K562 (cell line): ENCODE measurements around the gene GPER1. TPM values are rescaled to one million over a fixed set of nuclear protein-coding genes. Genes with fewer than 3 reads are reported as not detected.

Experiments
- ATAC-seq: fragments of 200-7000 bp; cut with Tn5 transposase; 3 replicates; pipeline ENCODE4 v1.9.1; 2020; ENCODE audit warnings: moderate library complexity
- BruUV-seq: library from RNA; stranded (reverse); fragments of 400-500 nt; replicated peaks from 2 replicates; lab custom pipeline; 2021; lab: Mats Ljungman, UMichigan
- CTCF ChIA-PET: fragments of 300-600 bp; formaldehyde crosslinking; extraction: SDS; loops from one replicate; lab custom pipeline; 2021; ENCODE audit warnings: low intra/inter-chr PET ratio; lab: Yijun Ruan, JAX
- POLR2A ChIA-PET: fragments of 300-600, 350-650 bp; sonication (Branson Sonifier 250); formaldehyde crosslinking; extraction: SDS; loops from one replicate; lab custom pipeline; 2021; ENCODE audit warnings: antibody characterized with exemption, inconsistent platforms; lab: Yijun Ruan, JAX
- DNase-seq, 4 experiments: peaks; one replicate each; pipeline versions ENCODE4 v3.0.0 to v3.0.0-alpha.2; 2011 to 2018; ENCODE audit warnings: low spot score in 3 of 4, mixed read lengths in 3 of 4; ENCODE audit errors: extremely low read depth in 1 of 4
- FAIRE-seq: peaks from 2 replicates; lab custom pipeline; 2011; peaks lifted over from hg19 to GRCh38; lab: Jason Lieb, UNC
- H2AFZ ChIP-seq: 2 replicates; pipeline ENCODE4 v1.6.0; 2011; ENCODE audit warnings: low read depth, low read length, control low read depth, inconsistent platforms
- H3K27ac ChIP-seq: fragments of 200-600 bp; 3 replicates; pipeline ENCODE4 v1.8.0; 2011; ENCODE audit warnings: low read depth, mild to moderate bottlenecking, control low read depth, inconsistent platforms, low read length, moderate library complexity, mixed read lengths; ENCODE audit errors: extremely low read depth
- H3K27me3 ChIP-seq, 2 experiments: fragments of 300-600 bp in 1 of 2; 2 replicates in 1 of 2; 3 replicates in 1 of 2; pipeline versions ENCODE4 v1.6.0 to v1.8.0; 2011; ENCODE audit warnings: inconsistent platforms in 2 of 2, low read length in 2 of 2, mild to moderate bottlenecking in 1 of 2, mixed read lengths in 1 of 2, moderate library complexity in 1 of 2; ENCODE audit not compliant: control insufficient read depth in 2 of 2, insufficient read depth in 2 of 2
- H3K36me3 ChIP-seq: fragments of 300-600 bp; 3 replicates; pipeline ENCODE4 v1.8.0; 2011; ENCODE audit warnings: mild to moderate bottlenecking, low read length, inconsistent platforms; ENCODE audit not compliant: control insufficient read depth, insufficient read depth
- H3K4me1 ChIP-seq, 2 experiments: fragments of 200-600 bp in 1 of 2; replicated peaks in 1 of 2; 2 replicates in 1 of 2; 3 replicates in 1 of 2; pipeline versions ENCODE4 v1.5.1 to v1.8.0; 2011; ENCODE audit warnings: inconsistent platforms in 2 of 2, low read length in 2 of 2, mild to moderate bottlenecking in 1 of 2, mixed read lengths in 1 of 2, moderate library complexity in 1 of 2; ENCODE audit not compliant: control insufficient read depth in 2 of 2, insufficient read depth in 2 of 2
- H3K4me2 ChIP-seq: 2 replicates; pipeline ENCODE4 v1.6.1; 2011; ENCODE audit warnings: low read length, control low read depth, inconsistent platforms, mixed read lengths; ENCODE audit not compliant: insufficient read depth
- H3K4me3 ChIP-seq: fragments of 200-600 bp; sonication (generic), shearing (Covaris generic); 2 replicates; pipeline ENCODE4 v1.5.1; 2016; ENCODE audit warnings: control low read depth, inconsistent platforms
- H3K79me2 ChIP-seq: fragments of 200-600 bp; 3 replicates; pipeline ENCODE4 v1.8.0; 2011; ENCODE audit warnings: low read length, inconsistent platforms; ENCODE audit not compliant: control insufficient read depth, insufficient read depth
- H3K9ac ChIP-seq, 2 experiments: 2 replicates each; pipeline versions ENCODE4 v1.6.0 to v1.6.1; 2011; ENCODE audit warnings: low read depth in 2 of 2, low read length in 2 of 2, control low read depth in 1 of 2, inconsistent platforms in 1 of 2, mild to moderate bottlenecking in 1 of 2, mixed read lengths in 1 of 2; ENCODE audit not compliant: insufficient read depth in 1 of 2
- H3K9me1 ChIP-seq: one replicate; pipeline ENCODE4 v1.6.0; 2011; ENCODE audit warnings: inconsistent platforms, mild to moderate bottlenecking, low read length, moderate library complexity; ENCODE audit not compliant: control insufficient read depth, insufficient read depth
- H3K9me3 ChIP-seq: replicated peaks from 2 replicates; pipeline ENCODE4 v1.5.1; 2011; ENCODE audit warnings: low read depth, low read length, inconsistent platforms; ENCODE audit not compliant: control insufficient read depth, insufficient read depth
- H4K20me1 ChIP-seq: replicated peaks from 2 replicates; pipeline ENCODE4 v1.6.1; 2011; ENCODE audit warnings: low read length, inconsistent platforms, mixed read lengths; ENCODE audit not compliant: control insufficient read depth, insufficient read depth
- BRD9 ChIP-seq: fragments of 450-650 bp; IDR thresholded peaks from 2 replicates; pipeline ENCODE4 v1.6.1; 2018; ENCODE audit warnings: low read depth; ENCODE audit not compliant: partially characterized antibody
- CHD1 ChIP-seq: fragments of 200-600 bp; sonication (generic); IDR thresholded peaks from one replicate; pipeline ENCODE4 v1.6.1; 2012; ENCODE audit warnings: mild to moderate bottlenecking, moderate library complexity, low read length, inconsistent platforms
- ETV1 ChIP-seq: fragments of 450-650 bp; conservative IDR thresholded peaks from 2 replicates; pipeline ENCODE4 v1.6.1; 2016; ENCODE audit warnings: missing genetic modification characterization, control low read depth, low read depth, missing compliant biosample characterization
- GABPB2 ChIP-seq: fragments of 250-450 bp; sonication (Bioruptor Pico); conservative IDR thresholded peaks from 2 replicates; pipeline ENCODE4 v1.5.1; 2021; ENCODE audit warnings: mild to moderate bottlenecking
- MBD2 ChIP-seq: sonication (generic); IDR thresholded peaks from 2 replicates; pipeline ENCODE4 v1.6.1; 2016; ENCODE audit warnings: low read depth, borderline replicate concordance
- MTA3 ChIP-seq: fragments of 450-650 bp; formaldehyde crosslinking; IDR thresholded peaks from 2 replicates; pipeline ENCODE4 v1.6.1; 2017; ENCODE audit warnings: mild to moderate bottlenecking, borderline replicate concordance
- PHF8 ChIP-seq: fragments of 200-600 bp; sonication (generic); IDR thresholded peaks from 2 replicates; pipeline ENCODE4 v1.6.1; 2012; ENCODE audit warnings: mixed run types, mild to moderate bottlenecking, inconsistent platforms, low read length, moderate library complexity, borderline replicate concordance
- SMARCA5 ChIP-seq: fragments of 450-650 bp; IDR thresholded peaks from 2 replicates; pipeline ENCODE4 v1.6.1; 2016
- TEAD2 ChIP-seq: fragments of 450-650 bp; IDR thresholded peaks from 2 replicates; pipeline ENCODE4 v1.6.1; 2016; ENCODE audit warnings: missing genetic modification characterization, control low read depth, missing compliant biosample characterization
- TFAP4 ChIP-seq: sonication (generic); formaldehyde crosslinking; IDR thresholded peaks from 2 replicates; pipeline ENCODE4 v1.8.0; 2022; ENCODE audit warnings: missing genetic modification reagents, mild to moderate bottlenecking, moderate library complexity, borderline replicate concordance
- ZC3H11A ChIP-seq: IDR thresholded peaks from 2 replicates; pipeline ENCODE4 v1.6.1; 2012; ENCODE audit warnings: low read depth, low read length, improper control_type of control experiment
- ZNF239 ChIP-seq: fragments of 250-450 bp; sonication (Bioruptor Pico); IDR thresholded peaks from 2 replicates; pipeline ENCODE4 v1.4.0; 2020; ENCODE audit warnings: mild to moderate bottlenecking
- ZNF277 ChIP-seq: fragments of 250-450 bp; sonication (Bioruptor Pico); IDR thresholded peaks from 2 replicates; pipeline ENCODE4 v1.8.0; 2022; ENCODE audit warnings: inconsistent platforms, mild to moderate bottlenecking, moderate library complexity, borderline replicate concordance
- WGBS: fragments of 100-300 bp; shearing (Covaris generic); methylation state at CpG from one replicate; pipeline ENCODE4 v1.1.6; 2016; ENCODE audit warnings: low coverage, mixed read lengths; ENCODE audit not compliant: insufficient coverage; ENCODE audit errors: missing lambda C conversion rate; 5-methylcytosine and 5-hydroxymethylcytosine counted together
- in situ Hi-C: fragments of 300-500 bp; cut with MboI; formaldehyde crosslinking; loops from 4 replicates; pipeline ENCODE4 v1.15.0; 2018; ENCODE audit warnings: inconsistent platforms, mixed read lengths
- intact Hi-C: fragments of 100-400 bp; cut with micrococcal nuclease; formaldehyde crosslinking; loops from 2 replicates; pipeline ENCODE4 v1.14.2; 2022
- polyA plus RNA-seq, 8 experiments: library from polyadenylated mRNA; depleted of rRNA in 4 of 8; stranded (reverse) in 5 of 8; unstranded in 3 of 8; fragments of >200 nt; fragmentation: Nextera tagmentation in 2 of 8; fragmentation: Illumina TruSeq in 1 of 8; extraction: Ambion mirVana in 2 of 8; extraction: Trizol in 1 of 8; gene quantifications; 2 replicates each; pipeline versions ENCODE4 v1.2.1 to v1.2.3, GENCODE V29; 2011 to 2014; ENCODE audit warnings: inconsistent platforms in 1 of 8, missing spikeins in 1 of 8
- total RNA-seq, 7 experiments: library from RNA; depleted of rRNA in 6 of 7; stranded (reverse); fragments of >200 nt in 6 of 7; fragmentation: Illumina TruSeq in 2 of 7; extraction: Trizol in 2 of 7; gene quantifications; 2 replicates each; pipeline versions ENCODE4 v1.2.1 to v1.2.3, GENCODE V29; 2011 to 2021; ENCODE audit warnings: low replicate concordance in 1 of 7

GPER1 gene
- total and polyA plus RNA-seq, 9 of the 15 experiments (the other 6 are each of a cell fraction or from before 2014, with no cell fraction given) = 0.04 to 0.09 (median 0.08) TPM; not detected in 6

- H3K9ac ChIP-seq = no peak overlapping the region
- ChIA-PET CTCF (no interaction called here), POLR2A (interaction anchor here (0.5 to 0.9 kb wide), 4 partner anchors 10 to 57 kb away, joined by 3 read pairs; partner anchors contain the start of gene GPR146)
- H3K9me1 ChIP-seq = no peaks in the 10 kb centered on the region
- no peak overlapping the region for H2AFZ ChIP-seq
- intact Hi-C loops = no loop called here
- no peak overlapping the region for H3K4me2 ChIP-seq
- no peak overlapping the region for H3K27ac ChIP-seq
- FAIRE-seq (no peak), DNase-seq (no peak), ATAC-seq (no peak)
- no peak overlapping the region for H3K4me3 ChIP-seq
- BruUV-seq = no TSS peak
- TF ChIP-seq MTA3 (no peak), MBD2 (no peak), ZC3H11A (no peak), PHF8 (no peak)
- H3K9me3 ChIP-seq = no peaks in the 10 kb centered on the region
- WGBS = 79% methylated on average over 9 of the region's 14 CpGs
- H3K4me1 ChIP-seq = peaks cover 5 to 48% of the 10 kb centered on the region in 2 experiments; a peak in 4 of 5 replicates
- in situ Hi-C loops = no loop called here
- H4K20me1 ChIP-seq = peaks cover 8% of the 10 kb centered on the region; the same call in 1 of the 2 replicates
- H3K36me3 ChIP-seq = peaks cover 4% of the 10 kb centered on the region; the same call in 2 of the 3 replicates
- H3K27me3 ChIP-seq = no peaks in the 10 kb centered on the region
- H3K79me2 ChIP-seq = peaks cover 2% of the 10 kb centered on the region; the same call in 1 of the 3 replicates
These were observed 7.0 kb downstream of the GPER1 start for GRCh38 chr7:1094870-1095269.

- ChIA-PET POLR2A (interaction anchor here (0.6 to 1.0 kb wide), 3 partner anchors 9 to 69 kb away, joined by 3 to 5 read pairs (median 3); no protein-coding TSS in a partner anchor), CTCF (no interaction called here)
- no peak for DNase-seq
- BruUV-seq = no TSS peak
- H3K79me2 ChIP-seq = peaks cover 2% of the 10 kb centered on the region; the same call in 1 of the 3 replicates
- H3K9me3 ChIP-seq = no peaks in the 10 kb centered on the region
- H3K9me1 ChIP-seq = no peaks in the 10 kb centered on the region
- H3K36me3 ChIP-seq = peaks cover 4% of the 10 kb centered on the region; the same call in 2 of the 3 replicates
- TF ChIP-seq TFAP4 (CRISPR knock-in tag) (no peak), ZNF277 (CRISPR knock-in tag) (no peak), ETV1 (tag) (no peak), SMARCA5 (no peak), TEAD2 (tag) (no peak), GABPB2 (CRISPR knock-in tag) (no peak), BRD9 (no peak), CHD1 (no peak), ZNF239 (no peak)
- peaks cover 8% of the 10 kb centered on the region; the same call in 1 of the 2 replicates for H4K20me1 ChIP-seq
- peaks cover 5 to 50% of the 10 kb centered on the region in 2 experiments; a peak in 4 of 5 replicates for H3K4me1 ChIP-seq
- no peak overlapping the region for H3K4me3 ChIP-seq
- H3K27ac ChIP-seq = no peak overlapping the region
- 93% methylated on average over 14 of the region's 23 CpGs for WGBS
- no peak for FAIRE-seq
- peak overlapping the region in 1 of 2 experiments; percentile 84; a peak in 1 of 4 replicates for H3K9ac ChIP-seq
- no peak overlapping the region for H2AFZ ChIP-seq
- no peaks in the 10 kb centered on the region for H3K27me3 ChIP-seq
- in situ Hi-C loops (no loop called here), intact Hi-C loops (no loop called here)
- no peak overlapping the region for H3K4me2 ChIP-seq
- ATAC-seq = no peak
These were observed 7.8 kb downstream of the GPER1 start for GRCh38 chr7:1095621-1096155.
